Neural progenitor cell (in vitro differentiated cells): ENCODE measurements around the gene STAT5A.

Experiments
- CTCF ChIP-seq: fragments of 200-600 bp; sonication (generic); IDR thresholded peaks from 2 replicates; pipeline ENCODE4 v1.5.1; 2017; ENCODE audit warnings: antibody characterized with exemption, mild to moderate bottlenecking
- EZH2 ChIP-seq: fragments of 200-600 bp; sonication (generic); IDR thresholded peaks from 2 replicates; pipeline ENCODE4 v1.6.1; 2017; ENCODE audit warnings: antibody characterized with exemption, mild to moderate bottlenecking, moderate library complexity
- EZH2phosphoT487 ChIP-seq: fragments of 200-600 bp; sonication (generic); IDR thresholded peaks from 2 replicates; pipeline ENCODE4 v1.6.1; 2017; ENCODE audit warnings: antibody characterized with exemption

GRCh38 chr17:42341568-42341967, 53.3 kb downstream of the STAT5A start:
- TF ChIP-seq EZH2phosphoT487 (no peak), CTCF (no peak), EZH2 (no peak)
